ENCODE results near the gene TSPAN4.

TSPAN4 gene

DNA sequence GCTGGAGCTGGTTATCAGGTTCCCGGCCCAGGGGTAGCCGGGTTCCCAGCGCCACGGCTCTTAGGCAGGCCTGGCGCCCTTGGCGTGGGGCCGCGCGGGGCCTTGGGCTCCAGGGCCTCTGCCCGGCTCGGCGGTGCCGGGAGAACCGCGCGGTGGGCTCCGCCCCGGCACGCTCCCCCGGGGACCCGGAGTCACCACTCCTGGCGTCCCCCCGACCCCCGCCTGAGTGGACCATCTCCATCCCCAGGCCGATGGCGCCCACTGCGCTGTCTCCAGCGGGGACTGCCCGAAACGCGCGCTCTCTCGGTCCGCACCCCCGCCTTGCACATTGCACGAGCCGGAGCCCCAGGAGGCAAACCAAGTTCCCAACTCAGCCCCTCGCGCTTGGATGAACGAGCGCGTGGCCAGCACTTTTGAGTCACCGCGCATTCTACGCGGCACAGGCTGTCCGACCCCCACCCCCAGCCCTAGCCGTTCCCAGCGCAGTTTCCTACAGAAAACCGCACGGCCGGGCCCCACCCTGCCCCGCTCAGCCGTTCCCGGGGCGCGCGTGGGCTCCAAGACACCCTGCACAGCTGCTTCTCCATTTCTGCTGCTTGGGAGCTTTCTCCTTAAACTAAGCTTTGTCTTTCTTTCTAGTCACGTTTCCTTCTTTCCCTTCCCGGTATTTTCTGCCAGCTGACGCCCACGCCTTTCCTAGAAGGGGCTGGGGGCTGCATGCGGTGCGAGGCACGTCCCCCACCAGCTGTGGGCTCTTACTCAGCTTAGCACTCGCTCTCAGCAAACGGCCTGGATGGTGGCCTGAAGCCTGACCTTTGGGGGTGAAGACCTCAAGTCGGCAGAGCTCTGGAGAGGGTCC, 68.6 kb downstream of the TSPAN4 start:
- DNase-seq (ENCODE audit: low spot score): peak; percentile 9

DNA sequence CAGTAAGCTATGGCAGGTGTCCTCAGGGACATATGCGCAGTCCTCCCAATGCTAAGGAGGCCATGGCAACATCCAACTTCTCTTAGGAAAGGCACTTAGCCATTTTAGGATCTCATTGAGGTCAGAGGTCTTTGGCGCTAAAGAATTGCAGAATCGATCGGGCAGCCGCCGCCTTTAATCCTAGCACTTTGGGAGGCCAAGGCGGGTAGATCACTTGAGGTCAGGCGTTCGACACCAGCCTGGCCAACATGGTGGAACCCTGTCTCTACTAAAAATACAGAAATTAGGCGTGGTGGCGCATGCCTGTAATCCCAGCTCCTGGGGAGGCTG, 69.2 kb downstream of the TSPAN4 start:
- DNase-seq (ENCODE audit: low spot score): no peak

DNA sequence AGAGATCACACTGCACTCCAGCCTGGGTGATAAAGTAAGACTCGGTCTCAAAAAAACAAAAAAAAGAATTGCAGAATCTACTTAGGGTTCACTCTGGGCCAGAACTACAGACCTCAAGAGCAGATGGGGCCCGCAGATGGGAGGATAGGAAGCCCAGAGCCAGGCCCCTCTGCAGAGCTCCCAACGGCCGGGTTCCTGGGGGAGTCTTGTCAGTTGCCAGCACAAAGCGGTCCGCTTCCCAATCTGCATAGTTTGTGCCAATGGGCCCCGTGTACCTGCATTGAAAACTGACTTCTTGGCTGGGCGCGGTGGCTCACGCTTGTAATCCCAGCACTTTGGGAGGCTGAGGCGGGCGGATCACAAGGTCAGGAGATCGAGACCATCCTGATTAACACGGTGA, 69.6 kb downstream of the TSPAN4 start:
- DNase-seq (ENCODE audit: low spot score): no peak

DNA sequence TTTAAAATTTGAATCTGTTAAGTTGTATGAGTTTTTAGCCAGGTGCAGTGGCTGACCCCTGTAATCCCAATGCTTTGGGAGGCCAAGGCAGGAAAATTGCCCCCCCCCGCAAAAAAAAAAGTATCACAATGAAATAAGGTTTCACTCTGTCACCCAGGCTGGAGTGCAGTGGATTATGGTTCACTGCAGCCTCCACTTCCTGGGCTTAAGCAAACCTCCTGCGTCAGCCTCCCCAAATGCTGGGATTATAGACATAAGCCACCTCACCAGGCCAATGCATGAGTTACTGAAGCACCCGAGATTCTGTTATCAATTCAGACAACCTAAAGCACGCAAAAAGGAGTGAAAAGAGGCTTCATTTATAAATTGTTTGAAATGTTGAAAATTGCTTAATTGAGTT, 70.4 kb downstream of the TSPAN4 start:
- no peak for DNase-seq (ENCODE audit: low spot score)

DNA sequence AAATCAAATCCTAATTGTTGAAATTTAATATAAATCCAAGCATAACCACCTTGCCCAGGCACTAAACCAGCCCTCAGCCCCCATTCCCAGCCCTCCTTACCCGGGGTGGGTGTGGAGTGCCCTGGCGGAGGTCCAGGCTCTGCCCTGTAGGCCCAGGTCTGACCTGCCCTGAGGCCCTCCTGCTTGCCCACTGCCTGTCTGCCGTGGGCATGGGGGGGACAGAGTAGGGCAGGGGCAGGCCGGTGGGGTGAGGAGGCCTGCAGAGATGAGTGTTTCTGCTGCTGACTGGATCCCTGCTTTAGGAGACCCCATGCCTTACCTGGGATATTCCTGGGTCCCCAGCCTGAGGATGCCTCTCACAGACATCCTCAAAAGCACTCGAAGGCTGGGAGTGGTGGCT, 71.6 kb downstream of the TSPAN4 start:
- DNase-seq (ENCODE audit: low spot score): no peak

DNA sequence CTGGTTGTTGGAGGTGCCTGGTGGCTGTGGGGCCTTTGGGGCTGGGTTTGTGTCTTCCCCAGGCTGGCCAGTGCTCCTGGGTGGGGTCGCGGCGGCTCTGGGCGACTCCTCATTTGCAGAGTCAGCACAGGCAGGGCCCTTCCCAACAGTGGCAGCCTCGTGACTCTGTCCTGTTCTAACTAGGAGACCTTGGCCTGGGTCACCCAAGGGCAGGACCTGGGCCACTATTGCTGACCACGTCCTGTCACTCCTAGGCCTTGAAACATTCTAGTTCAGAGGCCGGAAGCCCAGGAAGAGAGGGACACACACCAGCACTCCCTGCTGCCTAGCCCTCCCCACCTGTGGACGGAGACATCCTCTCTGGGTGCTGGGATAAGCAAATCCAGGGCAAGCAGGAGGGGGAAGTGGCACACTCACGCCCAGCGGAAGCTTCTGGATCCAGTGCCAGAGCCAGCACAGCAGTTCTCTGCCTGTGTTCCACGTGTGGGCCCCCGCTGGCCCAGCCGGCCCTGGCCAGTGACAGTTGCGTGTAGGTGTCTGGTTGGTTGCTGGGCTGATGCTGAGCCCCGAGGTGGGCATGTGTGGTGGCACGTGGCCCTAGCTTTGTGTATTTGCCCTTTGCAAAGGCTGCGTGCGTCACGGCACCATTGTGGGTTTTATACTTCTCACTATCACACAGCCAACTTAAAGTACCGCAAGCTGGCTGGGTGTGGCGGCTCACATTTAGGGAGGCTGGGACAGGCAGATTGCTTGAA, 72.3 kb downstream of the TSPAN4 start:
- DNase-seq (ENCODE audit: low spot score): no peak
